ENCODE measurements around the gene CAPN1. TPM values are rescaled to one million over a fixed set of nuclear protein-coding genes. Genes with fewer than 3 reads are reported as not detected.

Gene CAPN1
- total and polyA plus RNA-seq, 8 donors, result 79.5 to 325 (median 134) TPM

GRCh38 chr11:65180877-65181568, 705 bp upstream of the CAPN1 start:
- Histone ChIP-seq H3K27me3 (no peaks in the 10 kb centered on the region), H3K4me3 (peak overlapping the region; percentile 68 to 89 (median 82)), H3K36me3 (peaks cover 5 to 23% (median 19%) of the 10 kb centered on the region in 4 donors), H3K4me1 (peaks cover 23 to 53% (median 36%) of the 10 kb centered on the region in 4 donors), H3K9me3 (no peaks in the 10 kb centered on the region), H3K27ac (peak overlapping the region; percentile 89 to 96 (median 93))
- intact Hi-C loops (cut with DNase I; ENCODE audit: low total_unique reads), result no loop called here
- no peak for TF ChIP-seq POLR2A (IDR thresholded peaks at IDR 0.05)
- peak in 5 of 7 experiments; percentile 11 to 57 (median 32) for TF ChIP-seq CTCF (IDR thresholded peaks at IDR 0.05)
- TF ChIP-seq POLR2AphosphoS5 (IDR thresholded peaks at IDR 0.05), result peak in 2 of 3 donors; percentile 3 to 21
- 0 to 3% (median 1%) methylated on average over 16 to 60 of the region's 60 CpGs for WGBS, 5 donors
- peak; percentile 63 to 92 for DNase-seq

DNA sequence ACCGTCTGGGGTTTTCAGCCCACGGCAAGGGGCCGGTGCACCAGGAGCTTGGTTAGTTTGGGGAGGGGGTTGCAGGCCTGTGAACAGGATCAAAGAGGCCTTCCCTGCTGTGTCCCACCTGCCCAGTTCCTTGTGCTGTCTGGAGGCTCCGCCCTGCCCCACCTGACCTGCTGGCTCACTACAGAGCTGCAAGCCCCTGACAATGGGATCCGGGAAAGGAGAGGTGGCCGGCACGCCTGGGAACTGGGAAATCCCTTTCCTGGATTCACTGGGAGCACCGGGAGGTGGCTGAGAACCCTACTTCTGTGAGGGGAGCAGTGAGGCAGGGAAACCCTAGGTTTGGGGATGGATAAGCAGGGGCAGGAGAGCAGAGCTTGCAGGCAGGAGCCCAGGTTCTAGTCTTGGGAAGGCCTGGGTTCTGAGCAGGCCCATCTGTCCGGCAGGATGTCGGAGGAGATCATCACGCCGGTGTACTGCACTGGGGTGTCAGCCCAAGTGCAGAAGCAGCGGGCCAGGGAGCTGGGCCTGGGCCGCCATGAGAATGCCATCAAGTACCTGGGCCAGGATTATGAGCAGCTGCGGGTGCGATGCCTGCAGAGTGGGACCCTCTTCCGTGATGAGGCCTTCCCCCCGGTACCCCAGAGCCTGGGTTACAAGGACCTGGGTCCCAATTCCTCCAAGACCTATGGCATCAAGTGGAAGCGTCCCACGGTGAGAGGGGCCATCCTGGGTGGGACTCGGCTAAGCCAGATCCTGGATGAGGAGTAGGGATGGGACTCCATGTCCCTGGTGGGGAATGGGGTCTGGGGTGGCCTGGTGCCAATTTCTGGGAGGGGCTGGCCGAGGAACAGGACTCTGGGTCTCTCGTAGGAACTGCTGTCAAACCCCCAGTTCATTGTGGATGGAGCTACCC, 786 bp downstream of the CAPN1 start:
- no peaks in the 10 kb centered on the region for H3K9me3 ChIP-seq
- 16 to 31% (median 20%) methylated on average over 11 to 23 of the region's 23 CpGs for WGBS, 5 donors
- TF ChIP-seq EP300 (IDR thresholded peaks at IDR 0.05), result no peak
- DNase-seq, result peak; percentile 61 to 78
- peaks cover 15 to 38% (median 33%) of the 10 kb centered on the region in 4 donors for H3K36me3 ChIP-seq
- no peaks in the 10 kb centered on the region for H3K27me3 ChIP-seq
- peak overlapping the region; percentile 68 to 89 (median 82) for H3K4me3 ChIP-seq
- peak overlapping the region; percentile 89 to 96 (median 93) for H3K27ac ChIP-seq
- intact Hi-C loops (cut with DNase I; ENCODE audit: low total_unique reads), result no loop called here
- peaks cover 23 to 63% (median 36%) of the 10 kb centered on the region in 4 donors for H3K4me1 ChIP-seq

GRCh38 chr11:65183201-65183891, 1.6 kb downstream of the CAPN1 start:
- Histone ChIP-seq H3K36me3 (peaks cover 23 to 46% (median 42%) of the 10 kb centered on the region in 4 donors), H3K4me1 (peaks cover 23 to 63% (median 36%) of the 10 kb centered on the region in 4 donors), H3K4me3 (peak overlapping the region; percentile 68 to 89 (median 82)), H3K27ac (peak overlapping the region; percentile 6 to 96 (median 91)), H3K27me3 (no peaks in the 10 kb centered on the region), H3K9me3 (no peaks in the 10 kb centered on the region)
- WGBS, 5 donors, result 32 to 61% (median 48%) methylated on average over 19 of the region's 19 CpGs
- DNase-seq, result peak in 1 of 2 donors; percentile 56
- intact Hi-C loops (cut with DNase I; ENCODE audit: low total_unique reads), result no loop called here
- TF ChIP-seq POLR2AphosphoS5 (IDR thresholded peaks at IDR 0.05), result no peak
- no peak for TF ChIP-seq CTCF (IDR thresholded peaks at IDR 0.05)
- no peak for TF ChIP-seq EP300 (IDR thresholded peaks at IDR 0.05)
- no peak for TF ChIP-seq POLR2A (IDR thresholded peaks at IDR 0.05)

GRCh38 chr11:65184146-65184545, 2.4 kb downstream of the CAPN1 start:
- intact Hi-C loops (cut with DNase I; ENCODE audit: low total_unique reads), result no loop called here
- 75 to 83% (median 81%) methylated on average over 22 of the region's 22 CpGs for WGBS, 5 donors
- Histone ChIP-seq H3K9me3 (no peaks in the 10 kb centered on the region), H3K27me3 (no peaks in the 10 kb centered on the region), H3K4me1 (peaks cover 23 to 63% (median 36%) of the 10 kb centered on the region in 4 donors), H3K27ac (peak overlapping the region in 1 of 5 donors; percentile 94), H3K4me3 (peak overlapping the region in 1 of 4 donors; percentile 74), H3K36me3 (peaks cover 31 to 54% (median 50%) of the 10 kb centered on the region in 4 donors)
- DNase-seq, result peak; percentile 24 to 32
- TF ChIP-seq CTCF (IDR thresholded peaks at IDR 0.05), result no peak
- no peak for TF ChIP-seq POLR2AphosphoS5 (IDR thresholded peaks at IDR 0.05)
- no peak for TF ChIP-seq POLR2A (IDR thresholded peaks at IDR 0.05)
- no peak for TF ChIP-seq EP300 (IDR thresholded peaks at IDR 0.05)
